ENCODE measurements around the gene NME8. TPM values are rescaled to one million over a fixed set of nuclear protein-coding genes. Genes with fewer than 3 reads are reported as not detected.
A peak's percentile ranks its signal among the peaks of the same experiment; 100 is the strongest.

NME8 gene
- total and polyA plus RNA-seq, 12 donors, result 0.64 to 1.9 TPM; not detected in 10

- TF ChIP-seq POLR2A (IDR thresholded peaks at IDR 0.05), result no peak
- no peak for TF ChIP-seq CTCF (IDR thresholded peaks at IDR 0.05)
- Histone ChIP-seq H3K4me3 (no peak overlapping the region), H3K9me3 (replicated peaks in 1 of 3) (no peaks in the 10 kb centered on the region), H3K27me3 (no peaks in the 10 kb centered on the region), H3K27ac (no peak overlapping the region), H3K4me1 (replicated peaks in 1 of 2) (peaks cover 18 to 20% of the 10 kb centered on the region in 2 donors), H3K36me3 (replicated peaks in 1 of 2) (no peaks in the 10 kb centered on the region)
- intact Hi-C loops (cut with DNase I), result loop anchor here in 1 of 2 donors (10.0 kb wide), 1 partner anchor 192 kb away; no protein-coding TSS in a partner anchor
- 57 to 63% (median 59%) methylated on average over 2 of the region's 2 CpGs for WGBS, 4 donors
- no peak for DNase-seq
These were observed 64.4 kb downstream of the NME8 start for GRCh38 chr7:37912756-37913155.

GRCh38 chr7:37915438-37915837, 67.0 kb downstream of the NME8 start:
- Histone ChIP-seq H3K4me1 (replicated peaks in 1 of 2) (peaks cover 18 to 24% of the 10 kb centered on the region in 2 donors), H3K9me3 (replicated peaks in 1 of 3) (no peaks in the 10 kb centered on the region), H3K27ac (no peak overlapping the region), H3K27me3 (no peaks in the 10 kb centered on the region), H3K36me3 (replicated peaks in 1 of 2) (no peaks in the 10 kb centered on the region), H3K4me3 (no peak overlapping the region)
- WGBS, 4 donors, result 20 to 30% (median 26%) methylated on average over 5 of the region's 5 CpGs
- TF ChIP-seq POLR2A (IDR thresholded peaks at IDR 0.05) (no peak), CTCF (IDR thresholded peaks at IDR 0.05) (no peak)
- intact Hi-C loops (cut with DNase I), result loop anchor here in 1 of 2 donors (10.0 kb wide), 1 partner anchor 189 kb away; no protein-coding TSS in a partner anchor
- peak in 3 of 7 donors; percentile 32 to 40 (median 36) for DNase-seq

- no peaks in the 10 kb centered on the region for H3K36me3 ChIP-seq (replicated peaks in 1 of 2)
- H3K27me3 ChIP-seq, result no peaks in the 10 kb centered on the region
- peak overlapping the region in 2 of 4 donors; percentile 52 to 54 for H3K4me3 ChIP-seq
- H3K27ac ChIP-seq, result peak overlapping the region in 3 of 5 donors; percentile 51 to 73 (median 67)
- H3K4me1 ChIP-seq (replicated peaks in 1 of 2), result peaks cover 18 to 25% of the 10 kb centered on the region in 2 donors
- DNase-seq, result peak in 4 of 7 donors; percentile 18 to 35 (median 28)
- H3K9me3 ChIP-seq (replicated peaks in 1 of 3), result no peaks in the 10 kb centered on the region
- 6 to 20% (median 10%) methylated on average over 7 to 57 of the region's 57 CpGs for whole genome bisulfite sequencing, 4 donors
- intact Hi-C loops (cut with DNase I), result loop anchor here in 1 of 2 donors (10.0 kb wide), 1 partner anchor 189 kb away; no protein-coding TSS in a partner anchor
- TF ChIP-seq CTCF (IDR thresholded peaks at IDR 0.05) (no peak), POLR2A (IDR thresholded peaks at IDR 0.05) (no peak)
These were observed 67.7 kb downstream of the NME8 start for GRCh38 chr7:37916017-37916672.

- TF ChIP-seq CTCF (IDR thresholded peaks at IDR 0.05) (peak; percentile 60 to 85 (median 77)), POLR2A (IDR thresholded peaks at IDR 0.05) (no peak)
- 0 to 4% (median 1%) methylated on average over 10 to 46 of the region's 46 CpGs for WGBS, 4 donors
- Histone ChIP-seq H3K36me3 (replicated peaks in 1 of 2) (no peaks in the 10 kb centered on the region), H3K4me3 (peak within 1 kb of the TSS in 3 of 4 donors; percentile 6 to 54 (median 52)), H3K4me1 (replicated peaks in 1 of 2) (peaks cover 23 to 33% of the 10 kb centered on the region in 2 donors), H3K27ac (peak within 1 kb of the TSS in 3 of 5 donors; percentile 51 to 73 (median 67)), H3K9me3 (replicated peaks in 1 of 3) (no peaks in the 10 kb centered on the region), H3K27me3 (no peaks in the 10 kb centered on the region)
- intact Hi-C loops (cut with DNase I), result loop anchor here in 1 of 2 donors (10.0 kb wide), 1 partner anchor 188 kb away; no protein-coding TSS in a partner anchor
- DNase-seq, result peak; percentile 58 to 79 (median 72)
These were observed 68.6 kb downstream of the NME8 start, which contains the start of gene SFRP4 for GRCh38 chr7:37916673-37917660. Gene SFRP4, minus strand, starts transcription at chr7:37916817. Its CDS starts 280 bp downstream, at chr7:37916537.
